Measurements from ENCODE around the gene KIAA0232.
"Not testable (repeated sequence)": the region's sequence is repeated elsewhere in the genome, so short reads cannot be mapped to it uniquely, and the experiment has no call there.

The KIAA0232 gene

DNA sequence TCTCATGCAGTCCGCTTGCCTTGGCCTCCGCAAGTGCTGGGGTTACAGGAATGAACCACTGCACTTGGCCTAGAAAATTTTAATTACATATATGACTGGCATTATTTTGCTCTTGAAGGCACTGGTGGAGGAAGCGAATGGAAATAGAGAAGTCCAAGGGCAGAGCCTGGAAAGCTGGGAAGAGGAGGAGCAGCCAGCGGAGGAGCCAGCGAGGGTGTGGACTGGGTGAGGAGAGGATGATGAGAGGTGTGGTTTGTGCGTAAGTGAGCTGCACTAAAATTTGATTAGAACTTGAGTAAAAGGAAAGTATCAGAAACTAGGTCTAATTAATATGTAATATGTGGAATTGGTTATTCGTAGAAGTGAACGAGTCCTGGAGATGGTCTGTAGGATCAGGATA lies 13.3 kb downstream of the KIAA0232 start:
- TF ChIP-seq FOXM1 (IDR thresholded peaks at IDR 0.05; ENCODE audit: borderline replicate concordance): no peak
- no peak for TF ChIP-seq SP1 (IDR thresholded peaks at IDR 0.05)
- TF ChIP-seq LEF1 (IDR thresholded peaks at IDR 0.05; ENCODE audit: borderline replicate concordance): no peak
- TF ChIP-seq FOXK2 (IDR thresholded peaks at IDR 0.05): no peak
- POLR2A ChIA-PET: interaction anchor here (4.4 kb wide), 1 partner anchor 13 kb away, joined by 20 read pairs; the partner anchor contains the start of gene KIAA0232
- CTCF ChIA-PET: interaction anchor here (0.6 kb wide), 1 partner anchor 11 kb away, joined by 3 read pairs; no protein-coding TSS in a partner anchor
- no peak for DNase-seq (ENCODE audit: extremely low spot score)

DNA sequence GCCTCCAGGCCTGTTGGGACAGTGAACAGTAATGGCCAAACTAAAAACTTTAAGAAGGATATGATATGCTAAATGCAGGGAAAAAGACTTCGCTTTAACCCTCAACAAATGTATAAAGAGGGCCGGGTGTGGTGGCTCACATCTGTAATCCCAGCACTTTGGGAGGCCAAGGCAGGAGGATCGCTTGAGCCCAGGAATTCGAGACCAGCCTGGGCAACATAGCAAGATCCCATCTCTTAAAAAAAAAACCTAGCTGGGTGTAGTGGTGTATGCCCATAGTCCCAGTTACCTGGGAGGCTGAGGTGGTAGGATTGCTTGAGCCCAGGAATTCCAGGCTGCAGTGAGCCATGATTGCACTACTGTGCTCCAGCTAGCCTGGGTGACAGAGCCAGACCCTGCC lies 14.8 kb downstream of the KIAA0232 start:
- DNase-seq (ENCODE audit: extremely low spot score); CTCF ChIA-PET: not testable (repeated sequence)
- POLR2A ChIA-PET: interaction anchor here (4.4 kb wide), 1 partner anchor 14 kb away, joined by 20 read pairs; the partner anchor contains the start of gene KIAA0232

DNA sequence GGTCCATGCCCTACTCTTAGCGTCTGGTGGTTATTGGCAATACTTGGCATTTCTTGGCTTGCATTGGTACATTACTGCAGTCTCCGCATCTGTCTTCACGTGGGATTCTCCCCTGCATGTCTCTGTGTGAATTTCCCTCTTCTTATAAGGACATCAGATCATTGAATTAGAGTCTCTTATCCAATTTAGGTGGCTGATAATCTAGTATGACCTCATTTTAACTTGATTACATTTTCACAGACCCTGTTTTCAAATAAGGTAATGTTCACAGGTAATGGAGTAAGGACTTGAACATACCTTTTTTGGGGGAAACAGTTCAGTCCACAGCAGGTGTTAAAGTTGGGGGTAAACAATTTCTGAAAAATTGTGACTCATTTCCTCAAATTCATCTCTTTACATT lies 16.6 kb downstream of the KIAA0232 start:
- TF ChIP-seq ELF4 (IDR thresholded peaks at IDR 0.05) (no peak), LEF1 (IDR thresholded peaks at IDR 0.05; ENCODE audit: borderline replicate concordance) (no peak)
- DNase-seq (ENCODE audit: extremely low spot score): no peak
- POLR2A ChIA-PET: no interaction called here
- CTCF ChIA-PET: no interaction called here

DNA sequence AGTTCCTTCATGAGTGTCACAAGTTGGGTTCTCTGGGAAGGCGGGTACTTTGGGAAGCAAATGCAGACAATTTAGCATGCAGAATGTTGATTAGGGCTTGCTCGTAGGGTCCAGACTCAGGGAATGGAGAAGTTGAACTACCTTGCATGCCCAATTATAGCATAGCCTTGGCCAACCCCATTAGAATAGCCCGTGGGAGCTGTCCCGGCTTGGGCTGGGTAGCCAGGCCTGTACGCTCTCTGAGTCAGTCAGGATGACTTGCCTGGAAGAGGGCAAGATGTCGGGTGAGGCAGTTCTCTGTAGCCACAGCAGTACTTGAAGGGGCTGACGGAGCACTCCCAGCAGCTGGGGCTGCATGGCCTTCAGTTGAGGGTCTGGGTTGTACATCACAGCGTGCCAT lies 19.5 kb downstream of the KIAA0232 start:
- TF ChIP-seq FOXK2 (IDR thresholded peaks at IDR 0.05) (no peak), TARDBP (IDR thresholded peaks at IDR 0.05) (no peak), SP1 (IDR thresholded peaks at IDR 0.05) (no peak), FOXA1 (IDR thresholded peaks at IDR 0.05) (no peak), CTBP1 (IDR thresholded peaks at IDR 0.05; ENCODE audit: borderline replicate concordance) (no peak), NFRKB (IDR thresholded peaks at IDR 0.05) (no peak), FOXM1 (IDR thresholded peaks at IDR 0.05; ENCODE audit: borderline replicate concordance) (no peak), SUZ12 (IDR thresholded peaks at IDR 0.05) (no peak), L3MBTL2 (conservative IDR thresholded peaks at IDR 0.05) (no peak), ARNT (IDR thresholded peaks at IDR 0.05) (no peak), LEF1 (IDR thresholded peaks at IDR 0.05; ENCODE audit: borderline replicate concordance) (no peak), BHLHE40 (IDR thresholded peaks at IDR 0.05; ENCODE audit: borderline replicate concordance) (no peak), ELF4 (IDR thresholded peaks at IDR 0.05) (no peak), ZNF384 (IDR thresholded peaks at IDR 0.05) (no peak), HDGF (IDR thresholded peaks at IDR 0.05; ENCODE audit: borderline replicate concordance) (no peak)
- TF ChIP-seq, protein P1, sequence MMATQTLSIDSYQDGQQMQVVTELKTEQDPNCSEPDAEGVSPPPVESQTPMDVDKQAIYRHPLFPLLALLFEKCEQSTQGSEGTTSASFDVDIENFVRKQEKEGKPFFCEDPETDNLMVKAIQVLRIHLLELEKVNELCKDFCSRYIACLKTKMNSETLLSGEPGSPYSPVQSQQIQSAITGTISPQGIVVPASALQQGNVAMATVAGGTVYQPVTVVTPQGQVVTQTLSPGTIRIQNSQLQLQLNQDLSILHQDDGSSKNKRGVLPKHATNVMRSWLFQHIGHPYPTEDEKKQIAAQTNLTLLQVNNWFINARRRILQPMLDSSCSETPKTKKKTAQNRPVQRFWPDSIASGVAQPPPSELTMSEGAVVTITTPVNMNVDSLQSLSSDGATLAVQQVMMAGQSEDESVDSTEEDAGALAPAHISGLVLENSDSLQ (IDR thresholded peaks at IDR 0.05): no peak
- POLR2A ChIA-PET: no interaction called here
- DNase-seq (ENCODE audit: extremely low spot score): no peak
- CTCF ChIA-PET: no interaction called here

DNA sequence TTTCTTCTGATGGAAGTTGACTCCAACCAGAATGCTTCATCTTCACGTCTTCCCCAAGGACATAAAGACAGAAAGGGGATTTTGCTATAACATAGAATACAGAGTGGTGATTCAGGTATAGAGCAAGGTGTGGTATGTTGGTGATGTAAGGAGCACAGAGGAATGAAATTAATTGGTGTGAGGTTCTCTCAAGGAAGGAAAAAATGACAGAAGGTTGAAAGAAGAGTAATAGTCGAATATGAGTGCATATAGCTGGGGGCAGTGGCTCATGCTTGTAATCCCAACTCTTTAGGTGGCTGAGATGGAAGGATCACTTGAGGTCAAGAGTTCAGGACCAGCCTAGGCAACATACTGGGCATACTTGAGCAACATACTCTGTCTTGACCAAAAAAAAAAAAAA lies 20.1 kb downstream of the KIAA0232 start:
- TF ChIP-seq SP1 (IDR thresholded peaks at IDR 0.05) (no peak), ELF4 (IDR thresholded peaks at IDR 0.05) (no peak), BHLHE40 (IDR thresholded peaks at IDR 0.05; ENCODE audit: borderline replicate concordance) (no peak), FOXK2 (IDR thresholded peaks at IDR 0.05) (no peak), ARNT (IDR thresholded peaks at IDR 0.05) (no peak), ZNF384 (IDR thresholded peaks at IDR 0.05) (no peak), TARDBP (IDR thresholded peaks at IDR 0.05) (no peak), CTBP1 (IDR thresholded peaks at IDR 0.05; ENCODE audit: borderline replicate concordance) (no peak), NFRKB (IDR thresholded peaks at IDR 0.05) (no peak), LEF1 (IDR thresholded peaks at IDR 0.05; ENCODE audit: borderline replicate concordance) (no peak)
- TF ChIP-seq, protein P1 (IDR thresholded peaks at IDR 0.05): no peak
- CTCF ChIA-PET: no interaction called here
- DNase-seq (ENCODE audit: extremely low spot score): no peak
- POLR2A ChIA-PET: no interaction called here

DNA sequence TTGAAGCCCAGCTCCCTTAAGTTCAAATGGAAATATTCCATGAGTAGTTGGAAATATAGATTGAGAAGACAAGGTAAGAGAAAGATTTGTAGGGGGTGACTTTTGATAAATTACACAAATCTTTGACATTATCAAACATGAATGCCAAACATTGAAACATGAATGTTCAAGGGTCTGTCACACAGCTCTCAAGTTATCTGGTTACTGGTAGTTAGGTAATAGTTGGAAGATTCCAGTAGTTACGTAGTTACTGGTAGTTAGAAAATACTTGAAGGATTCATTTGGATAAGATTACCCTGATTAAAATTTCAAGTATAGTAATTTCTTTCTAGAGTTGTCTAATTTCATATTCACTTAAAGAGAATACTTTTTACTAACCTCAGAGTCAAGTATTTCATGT lies 20.7 kb downstream of the KIAA0232 start:
- CTCF ChIA-PET: no interaction called here
- no peak for TF ChIP-seq ARNT (IDR thresholded peaks at IDR 0.05)
- DNase-seq (ENCODE audit: extremely low spot score): no peak
- POLR2A ChIA-PET: interaction anchor here (1.1 kb wide), 1 partner anchor 20 kb away, joined by 3 read pairs; no protein-coding TSS in a partner anchor

DNA sequence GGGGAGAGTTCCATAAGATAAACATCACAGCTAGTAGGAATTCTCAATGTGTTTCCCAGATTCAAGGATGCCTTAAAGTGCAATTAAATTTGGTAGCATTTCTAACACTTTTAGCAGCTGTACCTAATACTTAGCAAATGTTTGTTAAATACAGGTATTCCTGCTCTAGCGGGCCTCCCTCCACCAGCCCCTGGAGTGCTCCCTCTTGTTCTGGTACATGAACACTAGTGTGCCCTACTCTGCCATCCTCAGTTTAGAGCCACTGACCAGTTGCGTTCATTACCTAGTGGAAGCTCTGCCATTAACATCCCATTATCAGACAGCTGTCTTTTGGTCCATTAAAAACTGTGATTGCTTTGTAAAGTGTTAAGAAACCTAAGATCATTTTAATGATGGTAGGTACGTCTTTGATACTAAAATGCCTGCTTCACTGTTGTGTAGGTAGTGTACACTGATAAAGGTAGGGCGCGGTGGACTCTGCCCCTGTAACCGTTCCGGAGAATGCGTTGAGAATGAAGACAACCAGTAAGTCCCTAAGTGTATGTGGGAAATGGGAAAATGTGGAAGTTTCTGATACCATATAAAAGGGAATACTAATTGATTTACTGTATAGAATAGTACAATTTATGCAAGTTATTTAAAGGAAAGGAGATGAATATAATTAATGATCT lies 21.7 kb downstream of the KIAA0232 start:
- TF ChIP-seq CTBP1 (IDR thresholded peaks at IDR 0.05; ENCODE audit: borderline replicate concordance) (no peak), SUZ12 (IDR thresholded peaks at IDR 0.05) (no peak), LEF1 (IDR thresholded peaks at IDR 0.05; ENCODE audit: borderline replicate concordance) (no peak)
- CTCF ChIA-PET: no interaction called here

More for the DNA sequence above, 21.7 kb downstream of the KIAA0232 start:
- DNase-seq (ENCODE audit: extremely low spot score): no peak
- POLR2A ChIA-PET: interaction anchor here (1.1 kb wide), 1 partner anchor 20 kb away, joined by 3 read pairs; no protein-coding TSS in a partner anchor

All from HEK293T (cell line).